Activated CD4-positive, alpha-beta T cell treated with anti-CD3 and anti-CD28 coated beads, Interleukin-2, amount 50 U/mL, for 4 hours (primary cell): ENCODE results near the gene OLFML2A.
A peak's percentile ranks its signal among the peaks of the same experiment; 100 is the strongest.

Experiments
- DNase-seq, 2 experiments: peaks; one replicate each; pipeline ENCODE4 v3.0.0-alpha.2; 2020

The OLFML2A gene

GRCh38 chr9:124857533-124858162 lies 80.7 kb downstream of the OLFML2A start:
- no peak for DNase-seq

GRCh38 chr9:124858330-124859046 lies 81.6 kb downstream of the OLFML2A start:
- no peak for DNase-seq

- no peak for DNase-seq
Measured at GRCh38 chr9:124859803-124860581, 83.1 kb downstream of the OLFML2A start.

- DNase-seq = no peak
Measured at GRCh38 chr9:124860582-124861341, 83.8 kb downstream of the OLFML2A start.

GRCh38 chr9:124861342-124862229 lies 84.7 kb downstream of the OLFML2A start, which contains the start of the genes ARPC5L and RPL35:
Gene ARPC5L, plus strand, starts transcription at chr9:124862130. Its CDS starts 7,161 bp downstream, at chr9:124869291.
Gene RPL35, minus strand, starts transcription at chr9:124861957. Its CDS starts 45 bp downstream, at chr9:124861912.
- peak; percentile 94 to 95 for DNase-seq

- DNase-seq = no peak
Measured at GRCh38 chr9:124863371-124863871, 86.5 kb downstream of the OLFML2A start.
